HEK293 (cell line): ENCODE data around the gene PTGR1.

Source experiments
- CTCF ChIA-PET: fragments of 350-600 bp; formaldehyde crosslinking; extraction: SDS; loops from one replicate; lab custom pipeline; 2021; ENCODE audit warnings: antibody characterized with exemption; lab: Yijun Ruan, JAX
- POLR2A ChIA-PET: fragments of 300-600 bp; formaldehyde crosslinking; extraction: SDS; loops from one replicate; lab custom pipeline; 2020; ENCODE audit warnings: antibody characterized with exemption, inconsistent platforms; lab: Yijun Ruan, JAX
- H3K27ac ChIP-seq: fragments of 200-500 bp; sonication (Bioruptor generic); 2 replicates; pipeline ENCODE4 v1.5.1; 2014; ENCODE audit warnings: low read depth, low read length, control low read depth, inconsistent platforms; ENCODE audit errors: extremely low read depth
- H3K36me3 ChIP-seq, 2 experiments: fragments of 200-500 bp in 1 of 2; sonication (Bioruptor generic) in 1 of 2; 1 replicate in 1 of 2; 2 replicates in 1 of 2; pipeline ENCODE4 v1.5.1; 2014 to 2017; ENCODE audit warnings: inconsistent platforms in 2 of 2, low read length in 2 of 2; ENCODE audit not compliant: control insufficient read depth in 2 of 2, insufficient read depth in 1 of 2
- H3K4me1 ChIP-seq: fragments of 200-500 bp; sonication (Bioruptor generic); 2 replicates; pipeline ENCODE4 v1.5.1; 2014; ENCODE audit warnings: mild to moderate bottlenecking, low read length, inconsistent platforms; ENCODE audit not compliant: control insufficient read depth, insufficient read depth
- H3K4me3 ChIP-seq: 2 replicates; pipeline ENCODE4 v1.5.1; 2011; ENCODE audit warnings: low read depth, mild to moderate bottlenecking, control low read depth, low read length, moderate library complexity
- H3K9me3 ChIP-seq: fragments of 200-500 bp; sonication (Bioruptor generic); 2 replicates; pipeline ENCODE4 v1.5.1; 2014; ENCODE audit warnings: low read depth, low read length, inconsistent platforms; ENCODE audit not compliant: control insufficient read depth, insufficient read depth
- BCL11B ChIP-seq: fragments of 450-650 bp; formaldehyde crosslinking; IDR thresholded peaks from 2 replicates; pipeline ENCODE4 v1.5.1; 2016; ENCODE audit warnings: low read depth, missing biosample characterization, missing genetic modification characterization
- FEZF1 ChIP-seq: fragments of 450-650 bp; formaldehyde crosslinking; IDR thresholded peaks from 2 replicates; pipeline ENCODE4 v1.5.1; 2016; ENCODE audit warnings: missing biosample characterization, missing genetic modification characterization
- GLIS1 ChIP-seq: fragments of 450-650 bp; formaldehyde crosslinking; IDR thresholded peaks from 2 replicates; pipeline ENCODE4 v1.5.1; 2016; ENCODE audit warnings: missing biosample characterization, missing genetic modification characterization
- HOXC10 ChIP-seq: sonication (generic); formaldehyde crosslinking; IDR thresholded peaks from 2 replicates; pipeline ENCODE4 v1.8.1; 2023; ENCODE audit warnings: mild to moderate bottlenecking, missing genetic modification reagents
- HOXD13 ChIP-seq: sonication (generic); formaldehyde crosslinking; IDR thresholded peaks from 2 replicates; pipeline ENCODE4 v1.8.0; 2022; ENCODE audit warnings: missing genetic modification reagents, borderline replicate concordance
- KLF1 ChIP-seq: fragments of 450-650 bp; formaldehyde crosslinking; IDR thresholded peaks from 2 replicates; pipeline ENCODE4 v1.5.1; 2016; ENCODE audit warnings: missing biosample characterization, missing genetic modification characterization
- OVOL3 ChIP-seq: fragments of 450-650 bp; formaldehyde crosslinking; IDR thresholded peaks from 2 replicates; pipeline ENCODE4 v1.5.1; 2016; ENCODE audit warnings: missing biosample characterization, missing genetic modification characterization
- PRDM1 ChIP-seq: fragments of 450-650 bp; formaldehyde crosslinking; IDR thresholded peaks from 2 replicates; pipeline ENCODE4; 2016; ENCODE audit warnings: missing biosample characterization, missing genetic modification characterization
- PRDM6 ChIP-seq: fragments of 450-650 bp; formaldehyde crosslinking; IDR thresholded peaks from 2 replicates; pipeline ENCODE4 v1.5.1; 2017; ENCODE audit warnings: missing biosample characterization, missing genetic modification characterization
- SCRT1 ChIP-seq: fragments of 450-650 bp; formaldehyde crosslinking; IDR thresholded peaks from 2 replicates; pipeline ENCODE4 v1.5.1; 2016; ENCODE audit warnings: missing biosample characterization, missing genetic modification characterization, borderline replicate concordance
- ZBTB20 ChIP-seq: fragments of 450-650 bp; formaldehyde crosslinking; IDR thresholded peaks from 2 replicates; pipeline ENCODE4 v1.5.1; 2016; ENCODE audit warnings: missing biosample characterization, missing genetic modification characterization
- ZEB2 ChIP-seq: fragments of 450-650 bp; formaldehyde crosslinking; IDR thresholded peaks from 2 replicates; pipeline ENCODE4 v1.5.1; 2016; ENCODE audit warnings: missing biosample characterization, missing genetic modification characterization
- ZNF114 ChIP-seq: fragments of 450-650 bp; formaldehyde crosslinking; IDR thresholded peaks from 2 replicates; pipeline ENCODE4 v1.5.0; 2017; ENCODE audit warnings: missing biosample characterization, missing genetic modification characterization
- ZNF121 ChIP-seq: fragments of 450-650 bp; formaldehyde crosslinking; IDR thresholded peaks from 2 replicates; pipeline ENCODE4 v1.5.1; 2016; ENCODE audit warnings: missing biosample characterization, missing genetic modification characterization
- ZNF132 ChIP-seq: fragments of 450-650 bp; formaldehyde crosslinking; IDR thresholded peaks from 2 replicates; pipeline ENCODE4 v1.5.1; 2017; ENCODE audit warnings: missing biosample characterization, missing genetic modification characterization, borderline replicate concordance
- ZNF133 ChIP-seq: fragments of 450-650 bp; formaldehyde crosslinking; IDR thresholded peaks from 2 replicates; pipeline ENCODE4 v1.5.1; 2016; ENCODE audit warnings: missing biosample characterization, missing genetic modification characterization
- ZNF16 ChIP-seq: fragments of 450-650 bp; formaldehyde crosslinking; IDR thresholded peaks from 2 replicates; pipeline ENCODE4 v1.5.1; 2016; ENCODE audit warnings: low read depth, missing biosample characterization, missing genetic modification characterization
- ZNF2 ChIP-seq: fragments of 450-650 bp; formaldehyde crosslinking; IDR thresholded peaks from 2 replicates; pipeline ENCODE4 v1.5.1; 2016; ENCODE audit warnings: missing biosample characterization, missing genetic modification characterization
- ZNF221 ChIP-seq: fragments of 450-650 bp; formaldehyde crosslinking; IDR thresholded peaks from 2 replicates; pipeline ENCODE4 v1.5.1; 2017; ENCODE audit warnings: missing biosample characterization, missing genetic modification characterization, borderline replicate concordance
- ZNF248 ChIP-seq: fragments of 450-650 bp; formaldehyde crosslinking; IDR thresholded peaks from 2 replicates; pipeline ENCODE4 v1.5.1; 2017; ENCODE audit warnings: missing biosample characterization, missing genetic modification characterization
- ZNF324 ChIP-seq: fragments of 450-650 bp; formaldehyde crosslinking; IDR thresholded peaks from 2 replicates; pipeline ENCODE4 v1.5.1; 2016; ENCODE audit warnings: missing biosample characterization, missing genetic modification characterization
- ZNF391 ChIP-seq: fragments of 450-650 bp; formaldehyde crosslinking; IDR thresholded peaks from 2 replicates; pipeline ENCODE4 v1.5.1; 2016; ENCODE audit warnings: low read depth, missing biosample characterization, missing genetic modification characterization, borderline replicate concordance
- ZNF501 ChIP-seq: fragments of 450-650 bp; formaldehyde crosslinking; IDR thresholded peaks from 2 replicates; pipeline ENCODE4 v1.5.1; 2016; ENCODE audit warnings: missing biosample characterization, missing genetic modification characterization
- ZNF529 ChIP-seq: fragments of 450-650 bp; formaldehyde crosslinking; IDR thresholded peaks from 2 replicates; pipeline ENCODE4 v1.5.1; 2017; ENCODE audit warnings: missing genetic modification characterization, missing biosample characterization; ENCODE audit not compliant: insufficient replicate concordance
- ZNF548 ChIP-seq: fragments of 450-650 bp; formaldehyde crosslinking; IDR thresholded peaks from 2 replicates; pipeline ENCODE4 v1.5.1; 2016; ENCODE audit warnings: missing biosample characterization, missing genetic modification characterization
- ZNF585B ChIP-seq: fragments of 450-650 bp; formaldehyde crosslinking; IDR thresholded peaks from 2 replicates; pipeline ENCODE4 v1.5.1; 2016; ENCODE audit warnings: missing biosample characterization, missing genetic modification characterization
- ZNF623 ChIP-seq: fragments of 450-650 bp; formaldehyde crosslinking; IDR thresholded peaks from 2 replicates; pipeline ENCODE4 v1.5.1; 2016; ENCODE audit warnings: missing biosample characterization, missing genetic modification characterization
- ZNF639 ChIP-seq: fragments of 450-650 bp; formaldehyde crosslinking; IDR thresholded peaks from 2 replicates; pipeline ENCODE4 v1.5.1; 2016; ENCODE audit warnings: missing biosample characterization, missing genetic modification characterization
- ZNF654 ChIP-seq: fragments of 450-650 bp; formaldehyde crosslinking; IDR thresholded peaks from 2 replicates; pipeline ENCODE4 v1.5.1; 2016; ENCODE audit warnings: low read depth, missing biosample characterization, missing genetic modification characterization
- TF ChIP-seq, protein P1 (sequence below): fragments of 450-650 bp; IDR thresholded peaks from 2 replicates; pipeline ENCODE4 v1.5.1; 2018; ENCODE audit warnings: missing biosample characterization, missing genetic modification characterization
- TF ChIP-seq, protein P2 (sequence below): fragments of 450-650 bp; formaldehyde crosslinking; IDR thresholded peaks from 2 replicates; pipeline ENCODE4 v1.5.1; 2016; ENCODE audit warnings: missing biosample characterization, missing genetic modification characterization

PTGR1 gene

DNA sequence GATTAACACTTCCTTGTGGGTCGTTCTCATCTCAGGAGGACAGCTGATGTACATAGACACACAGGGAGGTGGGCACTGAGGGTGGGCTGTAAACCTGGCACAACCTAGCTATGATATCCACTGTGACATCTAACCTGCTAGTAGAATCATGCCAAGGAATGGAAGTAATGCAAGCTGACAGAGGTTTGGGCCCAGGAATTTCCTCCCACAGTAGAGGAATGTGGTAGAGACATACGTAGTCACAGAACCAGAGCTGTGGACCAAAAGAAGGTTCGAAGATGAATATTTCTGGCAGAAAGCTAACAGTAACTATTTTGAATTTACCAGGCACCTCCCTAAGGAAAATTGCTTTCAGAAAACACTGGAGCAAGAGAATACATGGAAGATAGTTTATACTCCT is 16.5 kb upstream of the PTGR1 start:
- POLR2A ChIA-PET: interaction anchor here (1.6 kb wide), 1 partner anchor 16 kb away, joined by 9 read pairs; the partner anchor contains the start of gene DNAJC25
- CTCF ChIA-PET: interaction anchor here (1.4 kb wide), 1 partner anchor 18 kb away, joined by 4 read pairs; no protein-coding TSS in a partner anchor
- Histone ChIP-seq H3K9me3 (no peaks in the 10 kb centered on the region), H3K36me3 (no peaks in the 10 kb centered on the region), H3K27ac (no peak overlapping the region), H3K4me1 (no peaks in the 10 kb centered on the region), H3K4me3 (no peak overlapping the region)
- TF ChIP-seq OVOL3 (no peak), ZNF639 (no peak), BCL11B (tag by site-specific recombination) (no peak), ZNF623 (tag by site-specific recombination) (no peak), ZNF248 (tag by site-specific recombination) (no peak), ZNF132 (tag by site-specific recombination) (no peak), ZNF2 (tag by site-specific recombination) (no peak), ZNF133 (no peak), ZBTB20 (tag by site-specific recombination) (no peak), HOXC10 (CRISPR knock-in tag) (no peak), ZNF221 (tag by site-specific recombination) (no peak), ZNF585B (no peak), ZNF529 (tag by site-specific recombination) (no peak), FEZF1 (tag by site-specific recombination) (no peak), ZNF391 (tag by site-specific recombination) (no peak), ZNF16 (no peak)
- TF ChIP-seq, protein P1, sequence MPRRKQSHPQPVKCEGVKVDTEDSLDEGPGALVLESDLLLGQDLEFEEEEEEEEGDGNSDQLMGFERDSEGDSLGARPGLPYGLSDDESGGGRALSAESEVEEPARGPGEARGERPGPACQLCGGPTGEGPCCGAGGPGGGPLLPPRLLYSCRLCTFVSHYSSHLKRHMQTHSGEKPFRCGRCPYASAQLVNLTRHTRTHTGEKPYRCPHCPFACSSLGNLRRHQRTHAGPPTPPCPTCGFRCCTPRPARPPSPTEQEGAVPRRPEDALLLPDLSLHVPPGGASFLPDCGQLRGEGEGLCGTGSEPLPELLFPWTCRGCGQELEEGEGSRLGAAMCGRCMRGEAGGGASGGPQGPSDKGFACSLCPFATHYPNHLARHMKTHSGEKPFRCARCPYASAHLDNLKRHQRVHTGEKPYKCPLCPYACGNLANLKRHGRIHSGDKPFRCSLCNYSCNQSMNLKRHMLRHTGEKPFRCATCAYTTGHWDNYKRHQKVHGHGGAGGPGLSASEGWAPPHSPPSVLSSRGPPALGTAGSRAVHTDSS (tag by site-specific recombination): no peak
- TF ChIP-seq, protein P2, sequence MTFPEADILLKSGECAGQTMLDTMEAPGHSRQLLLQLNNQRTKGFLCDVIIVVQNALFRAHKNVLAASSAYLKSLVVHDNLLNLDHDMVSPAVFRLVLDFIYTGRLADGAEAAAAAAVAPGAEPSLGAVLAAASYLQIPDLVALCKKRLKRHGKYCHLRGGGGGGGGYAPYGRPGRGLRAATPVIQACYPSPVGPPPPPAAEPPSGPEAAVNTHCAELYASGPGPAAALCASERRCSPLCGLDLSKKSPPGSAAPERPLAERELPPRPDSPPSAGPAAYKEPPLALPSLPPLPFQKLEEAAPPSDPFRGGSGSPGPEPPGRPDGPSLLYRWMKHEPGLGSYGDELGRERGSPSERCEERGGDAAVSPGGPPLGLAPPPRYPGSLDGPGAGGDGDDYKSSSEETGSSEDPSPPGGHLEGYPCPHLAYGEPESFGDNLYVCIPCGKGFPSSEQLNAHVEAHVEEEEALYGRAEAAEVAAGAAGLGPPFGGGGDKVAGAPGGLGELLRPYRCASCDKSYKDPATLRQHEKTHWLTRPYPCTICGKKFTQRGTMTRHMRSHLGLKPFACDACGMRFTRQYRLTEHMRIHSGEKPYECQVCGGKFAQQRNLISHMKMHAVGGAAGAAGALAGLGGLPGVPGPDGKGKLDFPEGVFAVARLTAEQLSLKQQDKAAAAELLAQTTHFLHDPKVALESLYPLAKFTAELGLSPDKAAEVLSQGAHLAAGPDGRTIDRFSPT: no peak

DNA sequence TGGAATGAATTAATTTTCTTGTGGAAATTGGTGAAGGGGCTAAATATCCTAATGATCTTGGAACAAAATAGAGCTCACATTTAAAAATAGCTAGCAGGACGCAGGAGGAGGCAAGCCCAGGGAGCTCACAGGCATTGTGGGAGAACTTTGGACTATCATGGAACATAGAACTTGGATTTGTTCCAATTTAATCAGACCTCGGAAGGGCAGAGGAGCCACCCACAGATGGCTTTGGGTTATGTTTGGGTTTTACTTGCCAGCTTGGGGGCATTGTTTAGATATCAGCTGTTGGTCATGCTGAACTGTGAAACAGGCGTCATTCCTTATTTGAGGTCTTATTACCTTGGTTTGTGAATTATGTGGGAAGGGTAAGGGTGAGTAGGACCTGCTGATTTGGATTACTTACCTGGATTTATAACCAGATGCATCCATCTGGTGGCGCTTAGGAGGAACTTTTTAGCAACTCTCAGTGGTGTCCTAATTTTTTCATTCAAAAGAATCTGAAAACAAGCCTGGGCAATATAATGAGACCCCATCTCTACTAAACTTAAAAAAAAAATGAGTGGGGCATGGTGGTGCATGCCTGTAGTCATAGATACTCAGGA is 14.1 kb upstream of the PTGR1 start:
- Histone ChIP-seq H3K36me3 (no peaks in the 10 kb centered on the region), H3K4me1 (no peaks in the 10 kb centered on the region), H3K4me3 (no peak overlapping the region), H3K27ac (no peak overlapping the region), H3K9me3 (no peaks in the 10 kb centered on the region)
- POLR2A ChIA-PET: no interaction called here
- CTCF ChIA-PET: interaction anchor here (0.7 to 1.6 kb wide), 4 partner anchors 10 to 484 kb away, joined by 3 to 4 read pairs (median 4); no protein-coding TSS in a partner anchor
- no peak for TF ChIP-seq HOXD13 (CRISPR knock-in tag)
- no peak for TF ChIP-seq ZNF324 (tag by site-specific recombination)
- TF ChIP-seq ZNF114: no peak
- TF ChIP-seq PRDM6: no peak
- no peak for TF ChIP-seq ZEB2
- no peak for TF ChIP-seq GLIS1 (tag by site-specific recombination)
- TF ChIP-seq KLF1 (tag by site-specific recombination): no peak
- TF ChIP-seq ZNF548 (tag by site-specific recombination): no peak
- TF ChIP-seq ZNF654: no peak
- TF ChIP-seq ZNF221 (tag by site-specific recombination): no peak
- TF ChIP-seq ZNF121: no peak
- no peak for TF ChIP-seq PRDM1 (tag by site-specific recombination)
- no peak for TF ChIP-seq ZNF501 (tag by site-specific recombination)
- no peak for TF ChIP-seq ZNF585B
- no peak for TF ChIP-seq SCRT1 (tag by site-specific recombination)
